T-helper 1 cell treated with Interleukin-12 subunit alpha and Interleukin-12 subunit beta and Interleukin-4 antibody, amounts not matched to agents 30 μg/mL and 1 μg/mL, for 36 hours (primary cell): ENCODE measurements around the gene ATP5F1D.

Source experiments
- H3K27ac Mint-ChIP-seq: one replicate; pipeline ENCODE4 v1.8.0; 2021; ENCODE audit warnings: mild to moderate bottlenecking, mixed read lengths
- H3K27me3 Mint-ChIP-seq: one replicate; pipeline ENCODE4 v1.8.0; 2021; ENCODE audit warnings: low read depth, mixed read lengths
- H3K36me3 Mint-ChIP-seq: one replicate; pipeline ENCODE4 v1.8.0; 2021; ENCODE audit warnings: low read depth, mixed read lengths
- H3K4me1 Mint-ChIP-seq: one replicate; pipeline ENCODE4 v1.8.0; 2021; ENCODE audit warnings: low read depth, mixed read lengths
- H3K4me3 Mint-ChIP-seq: one replicate; pipeline ENCODE4 v1.8.0; 2021; ENCODE audit warnings: mild to moderate bottlenecking, moderate library complexity, mixed read lengths
- H3K9me3 Mint-ChIP-seq: one replicate; pipeline ENCODE4 v1.8.0; 2021; ENCODE audit warnings: mixed read lengths

ATP5F1D gene

GRCh38 chr19:1216756-1217155 lies 24.8 kb upstream of the ATP5F1D start:
- Mint-ChIP-seq H3K27me3 (no peaks in the 10 kb centered on the region), H3K36me3 (peaks cover 9% of the 10 kb centered on the region), H3K4me3 (no peak overlapping the region), H3K9me3 (no peaks in the 10 kb centered on the region), H3K4me1 (peaks cover 11% of the 10 kb centered on the region), H3K27ac (peak overlapping the region; percentile 9)

GRCh38 chr19:1217366-1217765 lies 24.2 kb upstream of the ATP5F1D start:
- H3K27ac Mint-ChIP-seq: no peak overlapping the region
- H3K36me3 Mint-ChIP-seq: peaks cover 8% of the 10 kb centered on the region
- no peaks in the 10 kb centered on the region for H3K9me3 Mint-ChIP-seq
- no peaks in the 10 kb centered on the region for H3K27me3 Mint-ChIP-seq
- peaks cover 11% of the 10 kb centered on the region for H3K4me1 Mint-ChIP-seq
- H3K4me3 Mint-ChIP-seq: no peak overlapping the region

- Mint-ChIP-seq H3K9me3 (no peaks in the 10 kb centered on the region), H3K27ac (no peak overlapping the region), H3K4me1 (peaks cover 4% of the 10 kb centered on the region), H3K4me3 (no peak overlapping the region), H3K36me3 (peaks cover 1% of the 10 kb centered on the region), H3K27me3 (no peaks in the 10 kb centered on the region)
Observed at GRCh38 chr19:1218751-1219567, 22.6 kb upstream of the ATP5F1D start.

GRCh38 chr19:1219786-1220476 lies 21.6 kb upstream of the ATP5F1D start:
- no peak overlapping the region for H3K4me3 Mint-ChIP-seq
- no peaks in the 10 kb centered on the region for H3K36me3 Mint-ChIP-seq
- H3K27ac Mint-ChIP-seq: no peak overlapping the region
- H3K4me1 Mint-ChIP-seq: no peaks in the 10 kb centered on the region
- no peaks in the 10 kb centered on the region for H3K9me3 Mint-ChIP-seq
- no peaks in the 10 kb centered on the region for H3K27me3 Mint-ChIP-seq

- H3K9me3 Mint-ChIP-seq: no peaks in the 10 kb centered on the region
- H3K4me1 Mint-ChIP-seq: no peaks in the 10 kb centered on the region
- H3K4me3 Mint-ChIP-seq: no peak overlapping the region
- H3K27me3 Mint-ChIP-seq: no peaks in the 10 kb centered on the region
- no peaks in the 10 kb centered on the region for H3K36me3 Mint-ChIP-seq
- H3K27ac Mint-ChIP-seq: no peak overlapping the region
Observed at GRCh38 chr19:1220477-1220930, 21.0 kb upstream of the ATP5F1D start.

GRCh38 chr19:1220976-1221903 lies 20.3 kb upstream of the ATP5F1D start:
- Mint-ChIP-seq H3K27ac (no peak overlapping the region), H3K36me3 (no peaks in the 10 kb centered on the region), H3K27me3 (no peaks in the 10 kb centered on the region), H3K9me3 (no peaks in the 10 kb centered on the region), H3K4me1 (no peaks in the 10 kb centered on the region), H3K4me3 (no peak overlapping the region)

- Mint-ChIP-seq H3K36me3 (no peaks in the 10 kb centered on the region), H3K4me3 (no peak overlapping the region), H3K4me1 (no peaks in the 10 kb centered on the region), H3K27ac (no peak overlapping the region), H3K9me3 (no peaks in the 10 kb centered on the region), H3K27me3 (no peaks in the 10 kb centered on the region)
Observed at GRCh38 chr19:1221904-1222255, 19.7 kb upstream of the ATP5F1D start.

- no peaks in the 10 kb centered on the region for H3K9me3 Mint-ChIP-seq
- no peak overlapping the region for H3K4me3 Mint-ChIP-seq
- H3K27me3 Mint-ChIP-seq: no peaks in the 10 kb centered on the region
- H3K27ac Mint-ChIP-seq: no peak overlapping the region
- no peaks in the 10 kb centered on the region for H3K4me1 Mint-ChIP-seq
- no peaks in the 10 kb centered on the region for H3K36me3 Mint-ChIP-seq
Observed at GRCh38 chr19:1222394-1222793, 19.2 kb upstream of the ATP5F1D start.

- H3K36me3 Mint-ChIP-seq: no peaks in the 10 kb centered on the region
- H3K4me3 Mint-ChIP-seq: no peak overlapping the region
- H3K4me1 Mint-ChIP-seq: no peaks in the 10 kb centered on the region
- H3K9me3 Mint-ChIP-seq: no peaks in the 10 kb centered on the region
- no peaks in the 10 kb centered on the region for H3K27me3 Mint-ChIP-seq
- no peak overlapping the region for H3K27ac Mint-ChIP-seq
Observed at GRCh38 chr19:1223018-1223855, 18.3 kb upstream of the ATP5F1D start.

- Mint-ChIP-seq H3K36me3 (no peaks in the 10 kb centered on the region), H3K4me1 (no peaks in the 10 kb centered on the region), H3K9me3 (no peaks in the 10 kb centered on the region), H3K4me3 (no peak overlapping the region), H3K27me3 (no peaks in the 10 kb centered on the region), H3K27ac (no peak overlapping the region)
Observed at GRCh38 chr19:1224047-1224825, 17.3 kb upstream of the ATP5F1D start.

GRCh38 chr19:1224847-1225246 lies 16.7 kb upstream of the ATP5F1D start:
- H3K4me3 Mint-ChIP-seq: no peak overlapping the region
- H3K9me3 Mint-ChIP-seq: no peaks in the 10 kb centered on the region
- H3K27me3 Mint-ChIP-seq: no peaks in the 10 kb centered on the region
- no peak overlapping the region for H3K27ac Mint-ChIP-seq
- no peaks in the 10 kb centered on the region for H3K36me3 Mint-ChIP-seq
- H3K4me1 Mint-ChIP-seq: no peaks in the 10 kb centered on the region

GRCh38 chr19:1225440-1226226 lies 15.9 kb upstream of the ATP5F1D start:
- no peaks in the 10 kb centered on the region for H3K27me3 Mint-ChIP-seq

GRCh38 chr19:1226227-1226518 lies 15.4 kb upstream of the ATP5F1D start:
- H3K9me3 Mint-ChIP-seq: no peaks in the 10 kb centered on the region
- no peaks in the 10 kb centered on the region for H3K36me3 Mint-ChIP-seq
- H3K27me3 Mint-ChIP-seq: no peaks in the 10 kb centered on the region
- no peaks in the 10 kb centered on the region for H3K4me1 Mint-ChIP-seq
- H3K4me3 Mint-ChIP-seq: no peak overlapping the region
- no peak overlapping the region for H3K27ac Mint-ChIP-seq

More at GRCh38 chr19:1225440-1226226, 15.9 kb upstream of the ATP5F1D start:
- H3K4me3 Mint-ChIP-seq: no peak overlapping the region
- no peaks in the 10 kb centered on the region for H3K9me3 Mint-ChIP-seq
- no peak overlapping the region for H3K27ac Mint-ChIP-seq
- H3K36me3 Mint-ChIP-seq: no peaks in the 10 kb centered on the region
- H3K4me1 Mint-ChIP-seq: no peaks in the 10 kb centered on the region
